ENCODE data around the gene ST14.
"Not testable (repeated sequence)": the region's sequence is repeated elsewhere in the genome, so short reads cannot be mapped to it uniquely, and the experiment has no call there.

- not testable (repeated sequence) for TF ChIP-seq POLR2A (IDR thresholded peaks at IDR 0.05; ENCODE audit: low read depth, low read length); MXI1 (IDR thresholded peaks at IDR 0.05; ENCODE audit: low read depth, low read length); RFX5 (IDR thresholded peaks at IDR 0.05; ENCODE audit: low read depth, low read length); CTCF (IDR thresholded peaks at IDR 0.05 in 2 of 3, conservative IDR thresholded peaks at IDR 0.05 in 1 of 3; ENCODE audit: control insufficient read depth in 2 of 3, extremely low read depth in 1 of 3, insufficient read depth in 1 of 3, low read depth in 3 of 3, low read length in 3 of 3); PBX3 (IDR thresholded peaks at IDR 0.05; ENCODE audit: insufficient replicate concordance, low read depth, low read length); BCL11A (IDR thresholded peaks at IDR 0.05; ENCODE audit: low read depth, low read length); EP300 (IDR thresholded peaks at IDR 0.05; ENCODE audit: borderline replicate concordance in 1 of 2, control insufficient read depth in 1 of 2, low read depth in 2 of 2, low read length in 2 of 2); EZH2 (IDR thresholded peaks at IDR 0.05; ENCODE audit: borderline replicate concordance, control insufficient read depth, low read depth, low read length); ELK1 (IDR thresholded peaks at IDR 0.05; ENCODE audit: low read depth, low read length); CHD1 (IDR thresholded peaks at IDR 0.05; ENCODE audit: low read depth, low read length); SP1 (IDR thresholded peaks at IDR 0.05; ENCODE audit: low read depth, low read length)
Measured at GRCh38 chr11:130193551-130193950, 34.0 kb downstream of the ST14 start.

Data from GM12878 (cell line).